Measurements from ENCODE around the gene LAMTOR3.

GRCh38 chr4:99853999-99854398, 40.2 kb downstream of the LAMTOR3 start:
- TF ChIP-seq, protein P1, sequence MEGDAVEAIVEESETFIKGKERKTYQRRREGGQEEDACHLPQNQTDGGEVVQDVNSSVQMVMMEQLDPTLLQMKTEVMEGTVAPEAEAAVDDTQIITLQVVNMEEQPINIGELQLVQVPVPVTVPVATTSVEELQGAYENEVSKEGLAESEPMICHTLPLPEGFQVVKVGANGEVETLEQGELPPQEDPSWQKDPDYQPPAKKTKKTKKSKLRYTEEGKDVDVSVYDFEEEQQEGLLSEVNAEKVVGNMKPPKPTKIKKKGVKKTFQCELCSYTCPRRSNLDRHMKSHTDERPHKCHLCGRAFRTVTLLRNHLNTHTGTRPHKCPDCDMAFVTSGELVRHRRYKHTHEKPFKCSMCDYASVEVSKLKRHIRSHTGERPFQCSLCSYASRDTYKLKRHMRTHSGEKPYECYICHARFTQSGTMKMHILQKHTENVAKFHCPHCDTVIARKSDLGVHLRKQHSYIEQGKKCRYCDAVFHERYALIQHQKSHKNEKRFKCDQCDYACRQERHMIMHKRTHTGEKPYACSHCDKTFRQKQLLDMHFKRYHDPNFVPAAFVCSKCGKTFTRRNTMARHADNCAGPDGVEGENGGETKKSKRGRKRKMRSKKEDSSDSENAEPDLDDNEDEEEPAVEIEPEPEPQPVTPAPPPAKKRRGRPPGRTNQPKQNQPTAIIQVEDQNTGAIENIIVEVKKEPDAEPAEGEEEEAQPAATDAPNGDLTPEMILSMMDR (IDR thresholded peaks at IDR 0.05), result no peak
- no peak for TF ChIP-seq EZH2 (IDR thresholded peaks at IDR 0.05)

Measured in neural progenitor cell (in vitro differentiated cells).